Measurements from ENCODE around the gene ZNF318. TPM values are rescaled to one million over a fixed set of nuclear protein-coding genes. Genes with fewer than 3 reads are reported as not detected.

Gene ZNF318
- total and polyA plus RNA-seq, 10 of the 15 experiments (the other 5 are each of a cell fraction or from before 2014, with no cell fraction given), result 3.4 to 79.8 (median 13.7) TPM

GRCh38 chr6:43304882-43305281 is 64.6 kb downstream of the ZNF318 start:
- intact Hi-C loops (cut with micrococcal nuclease; ENCODE audit: unreplicated experiment), result no loop called here
- TF ChIP-seq TCF3 (IDR thresholded peaks at IDR 0.05; ENCODE audit: borderline replicate concordance, insufficient read depth, low read depth, low read length) (no peak), IRF4 (IDR thresholded peaks at IDR 0.05; ENCODE audit: low read depth, low read length) (no peak), IRF5 (IDR thresholded peaks at IDR 0.05; ENCODE audit: borderline replicate concordance) (no peak), STAT3 (IDR thresholded peaks at IDR 0.05; ENCODE audit: low read depth, low read length) (no peak), HDAC6 (IDR thresholded peaks at IDR 0.05; ENCODE audit: unreplicated experiment) (no peak), ETV6 (conservative IDR thresholded peaks at IDR 0.05 in 1 of 2, IDR thresholded peaks at IDR 0.05 in 1 of 2; ENCODE audit: borderline replicate concordance in 1 of 2, low read depth in 1 of 2) (no peak), SMC3 (IDR thresholded peaks at IDR 0.05; ENCODE audit: borderline replicate concordance, low read length) (no peak), KLF5 (IDR thresholded peaks at IDR 0.05; ENCODE audit: partially characterized antibody) (no peak), GABPA (IDR thresholded peaks at IDR 0.05; ENCODE audit: low read depth) (no peak), ZBTB11 (CRISPR knock-in tag; IDR thresholded peaks at IDR 0.05) (no peak), TCF7 (IDR thresholded peaks at IDR 0.05; ENCODE audit: borderline replicate concordance) (no peak), NR2C1 (IDR thresholded peaks at IDR 0.05) (no peak), NKRF (conservative IDR thresholded peaks at IDR 0.05) (no peak), TAF1 (IDR thresholded peaks at IDR 0.05; ENCODE audit: borderline replicate concordance, low read depth, low read length) (no peak)
- TF ChIP-seq, protein P1, sequence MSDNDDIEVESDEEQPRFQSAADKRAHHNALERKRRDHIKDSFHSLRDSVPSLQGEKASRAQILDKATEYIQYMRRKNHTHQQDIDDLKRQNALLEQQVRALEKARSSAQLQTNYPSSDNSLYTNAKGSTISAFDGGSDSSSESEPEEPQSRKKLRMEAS (IDR thresholded peaks at IDR 0.05; ENCODE audit: low read depth, low read length), result no peak
- Histone ChIP-seq H3K27ac (ENCODE audit: control insufficient read depth, insufficient read depth) (no peak overlapping the region), H3K4me1 (ENCODE audit: control insufficient read depth, insufficient read depth, low read length) (no peaks in the 10 kb centered on the region), H3K27me3 (replicated peaks in 1 of 2; ENCODE audit: control insufficient read depth in 2 of 2, insufficient read depth in 2 of 2, low read length in 1 of 2) (no peaks in the 10 kb centered on the region), H3K9me3 (replicated peaks; ENCODE audit: control insufficient read depth, insufficient read depth, low read length) (no peaks in the 10 kb centered on the region), H3K9ac (ENCODE audit: control insufficient read depth, insufficient read depth, low read length) (no peak overlapping the region), H3K4me2 (ENCODE audit: control insufficient read depth, insufficient read depth) (no peak overlapping the region), H3K36me3 (ENCODE audit: control insufficient read depth in 2 of 2, insufficient read depth in 2 of 2, low read length in 1 of 2) (no peaks in the 10 kb centered on the region), H3K4me3 (no peak overlapping the region), H3K79me2 (ENCODE audit: control insufficient read depth, insufficient read depth, low read length) (no peaks in the 10 kb centered on the region), H2AFZ (ENCODE audit: control insufficient read depth, low read depth, low read length) (no peak overlapping the region), H4K20me1 (ENCODE audit: control insufficient read depth, insufficient read depth) (no peaks in the 10 kb centered on the region)
- FAIRE-seq (no peak), ATAC-seq (no peak), DNase-seq (ENCODE audit: low read depth, low spot score) (no peak)
- ChIA-PET SMC1A (ENCODE audit: uncharacterized antibody, unreplicated experiment) (no interaction called here), RAD21 (ENCODE audit: unreplicated experiment) (no interaction called here), POLR2A (interaction anchor here (0.7 kb wide), 1 partner anchor 11 kb away, joined by 3 read pairs; no protein-coding TSS in a partner anchor), CTCF (interaction anchor here (1.0 kb wide), 1 partner anchor 56 kb away, joined by 3 read pairs; no protein-coding TSS in a partner anchor)
- no TSS peak for BruUV-seq (replicated peaks)
- in situ Hi-C loops (cut with MboI), result no loop called here
- 46% methylated on average over 2 of the region's 2 CpGs for WGBS (ENCODE audit: insufficient coverage, insufficient replicate concordance, low lambda C conversion rate, missing lambda C conversion rate)
